AG09309 (cell line): ENCODE measurements around the gene PCCB.
"Not testable (repeated sequence)": the region's sequence is repeated elsewhere in the genome, so short reads cannot be mapped to it uniquely, and the experiment has no call there.

Experiments used
- DNase-seq: peaks from one replicate; pipeline ENCODE4 v3.0.0-alpha.2; 2010; ENCODE audit warnings: low read depth
- H3K4me3 ChIP-seq: 2 replicates; pipeline ENCODE4 v1.5.1; 2011; ENCODE audit warnings: mild to moderate bottlenecking, low read depth, low read length, moderate library complexity; ENCODE audit not compliant: control insufficient read depth
- TF ChIP-seq, protein P1 (sequence below): IDR thresholded peaks from 2 replicates; pipeline ENCODE4 v1.5.1; 2011; ENCODE audit warnings: mild to moderate bottlenecking, low read depth, low read length, inconsistent platforms; ENCODE audit not compliant: insufficient read depth, control insufficient read depth; ENCODE audit errors: missing control alignments

The PCCB gene

DNA sequence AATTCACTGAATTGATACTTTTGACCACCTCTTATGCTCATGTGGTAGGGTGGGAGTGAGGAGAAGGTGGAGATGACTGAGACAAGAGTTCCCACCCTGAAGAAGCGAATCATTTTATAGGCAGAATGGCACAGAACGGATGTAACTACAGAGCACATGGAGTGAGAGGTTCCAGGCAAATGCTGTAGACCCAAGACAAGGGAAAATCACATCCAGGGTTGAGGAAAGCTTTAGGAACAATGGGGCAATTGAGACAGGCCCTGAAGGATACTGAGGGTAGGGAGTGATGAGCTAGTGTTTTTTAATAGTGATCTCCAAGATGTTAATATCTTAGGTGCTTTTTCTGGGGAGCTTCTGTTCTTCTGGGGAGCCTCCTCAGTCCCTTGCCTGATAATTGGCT lies 8.1 kb downstream of the PCCB start:
- H3K4me3 ChIP-seq, result no peak overlapping the region
- TF ChIP-seq, protein P1, sequence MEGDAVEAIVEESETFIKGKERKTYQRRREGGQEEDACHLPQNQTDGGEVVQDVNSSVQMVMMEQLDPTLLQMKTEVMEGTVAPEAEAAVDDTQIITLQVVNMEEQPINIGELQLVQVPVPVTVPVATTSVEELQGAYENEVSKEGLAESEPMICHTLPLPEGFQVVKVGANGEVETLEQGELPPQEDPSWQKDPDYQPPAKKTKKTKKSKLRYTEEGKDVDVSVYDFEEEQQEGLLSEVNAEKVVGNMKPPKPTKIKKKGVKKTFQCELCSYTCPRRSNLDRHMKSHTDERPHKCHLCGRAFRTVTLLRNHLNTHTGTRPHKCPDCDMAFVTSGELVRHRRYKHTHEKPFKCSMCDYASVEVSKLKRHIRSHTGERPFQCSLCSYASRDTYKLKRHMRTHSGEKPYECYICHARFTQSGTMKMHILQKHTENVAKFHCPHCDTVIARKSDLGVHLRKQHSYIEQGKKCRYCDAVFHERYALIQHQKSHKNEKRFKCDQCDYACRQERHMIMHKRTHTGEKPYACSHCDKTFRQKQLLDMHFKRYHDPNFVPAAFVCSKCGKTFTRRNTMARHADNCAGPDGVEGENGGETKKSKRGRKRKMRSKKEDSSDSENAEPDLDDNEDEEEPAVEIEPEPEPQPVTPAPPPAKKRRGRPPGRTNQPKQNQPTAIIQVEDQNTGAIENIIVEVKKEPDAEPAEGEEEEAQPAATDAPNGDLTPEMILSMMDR, result no peak
- no peak for DNase-seq

DNA sequence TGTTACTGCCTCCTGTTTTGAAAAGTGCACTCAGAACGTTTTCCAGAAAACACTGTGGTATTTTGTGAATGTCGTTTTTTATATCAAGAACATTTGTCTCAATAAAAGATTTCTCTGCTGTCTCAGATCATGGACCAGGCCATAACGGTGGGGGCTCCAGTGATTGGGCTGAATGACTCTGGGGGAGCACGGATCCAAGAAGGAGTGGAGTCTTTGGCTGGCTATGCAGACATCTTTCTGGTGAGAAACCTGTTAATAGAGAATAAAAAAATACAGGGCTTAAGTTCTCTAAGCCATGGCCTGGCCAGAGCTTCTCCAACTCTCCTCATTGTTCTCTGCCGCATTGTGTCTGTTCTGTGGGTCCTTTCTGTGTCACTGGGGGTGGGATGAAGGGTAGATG lies 11.7 kb downstream of the PCCB start:
- TF ChIP-seq, protein P1, result no peak
- H3K4me3 ChIP-seq, result no peak overlapping the region
- no peak for DNase-seq

DNA sequence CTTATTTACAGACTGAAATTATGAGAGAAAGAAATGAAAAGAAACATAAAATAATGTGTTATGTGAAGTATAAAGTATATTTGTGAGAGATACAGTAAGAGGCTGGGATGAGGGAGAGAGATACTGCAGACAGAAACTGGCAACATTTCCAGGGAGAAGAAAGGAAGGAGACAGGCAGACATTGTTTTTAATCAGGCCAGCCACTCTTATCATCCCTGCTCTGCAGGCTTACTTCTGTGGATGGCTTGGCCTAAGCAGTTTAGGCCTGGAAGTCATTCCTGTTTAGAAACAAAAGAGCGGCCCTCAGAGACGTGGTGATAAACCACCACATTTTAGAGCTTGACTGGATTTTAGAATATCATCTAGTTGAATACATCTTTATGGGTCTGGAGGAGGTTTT lies 12.4 kb downstream of the PCCB start:
- no peak for DNase-seq
- no peak overlapping the region for H3K4me3 ChIP-seq
- TF ChIP-seq, protein P1, result no peak

DNA sequence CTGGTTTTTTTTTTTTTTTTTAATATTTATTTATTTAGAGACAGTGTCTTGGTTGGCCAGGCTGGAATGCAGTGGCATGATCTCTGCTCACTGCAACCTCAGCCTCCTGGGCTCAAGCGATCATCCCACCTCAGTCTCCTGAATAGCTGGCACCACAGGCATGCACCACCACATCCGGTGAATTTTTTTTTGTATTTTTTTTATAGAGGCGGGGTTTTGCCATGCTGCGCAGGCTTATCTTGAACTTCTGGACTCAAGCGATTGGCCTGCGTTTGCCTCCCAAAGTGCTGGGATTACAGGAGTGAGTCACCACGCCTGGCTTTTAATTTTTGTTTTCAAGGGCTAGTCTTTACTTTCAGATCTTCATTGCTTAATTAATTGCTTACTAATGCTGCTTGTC lies 13.1 kb downstream of the PCCB start:
- DNase-seq, result no peak
- H3K4me3 ChIP-seq, result no peak overlapping the region
- TF ChIP-seq, protein P1, result no peak

DNA sequence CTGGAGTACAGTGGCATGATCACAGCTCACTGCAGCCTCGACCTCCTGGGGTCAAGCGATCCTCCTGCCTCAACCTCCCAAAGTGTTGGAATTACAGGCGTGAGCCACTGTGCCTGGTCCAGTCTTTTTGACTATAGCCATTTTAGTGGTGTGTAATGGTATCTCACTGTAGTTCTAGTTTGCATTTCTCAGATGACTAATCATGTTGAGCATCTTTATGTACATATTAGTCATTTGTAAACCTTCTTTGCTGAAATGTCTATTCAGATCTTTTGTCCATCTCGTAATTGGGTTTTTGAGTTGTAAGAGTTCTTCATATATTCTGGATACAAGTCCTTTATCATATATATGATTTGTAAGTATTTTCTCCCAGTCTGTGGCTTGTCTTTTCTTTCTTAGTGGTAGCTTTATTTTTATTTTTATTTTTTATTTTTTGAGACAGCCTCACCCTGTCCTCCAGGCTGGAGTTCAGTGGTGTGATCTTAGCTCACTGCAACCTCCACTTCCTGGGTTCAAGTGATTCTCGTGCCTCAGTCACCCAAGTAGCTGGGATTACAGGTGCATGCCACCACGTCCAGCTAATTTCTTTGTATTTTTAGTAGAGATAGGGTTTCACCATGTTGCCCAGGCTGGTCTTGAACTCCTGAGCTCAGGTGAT lies 16.5 kb downstream of the PCCB start:
- H3K4me3 ChIP-seq, DNase-seq: not testable (repeated sequence)

DNA sequence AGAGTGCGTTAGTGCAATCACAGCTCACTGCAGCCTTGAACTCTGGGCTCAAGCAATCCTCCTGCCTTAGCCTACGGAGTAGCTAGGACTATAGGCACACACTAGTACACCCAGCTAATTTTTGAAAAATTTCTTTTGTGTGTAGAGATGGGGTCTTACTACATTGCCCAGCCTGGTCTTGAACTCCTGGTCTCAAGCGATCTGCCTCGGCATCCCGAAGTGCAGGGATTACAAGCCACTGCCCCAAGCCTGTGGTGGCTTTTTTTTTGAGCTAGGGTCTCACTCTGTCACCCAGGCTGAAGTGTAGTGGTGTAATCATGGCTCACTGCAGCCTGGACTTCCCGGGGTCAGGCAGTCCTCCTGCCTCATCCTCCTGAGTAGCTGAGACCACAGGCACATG lies 17.1 kb downstream of the PCCB start:
- DNase-seq, result no peak
- TF ChIP-seq, protein P1, result no peak
- no peak overlapping the region for H3K4me3 ChIP-seq

DNA sequence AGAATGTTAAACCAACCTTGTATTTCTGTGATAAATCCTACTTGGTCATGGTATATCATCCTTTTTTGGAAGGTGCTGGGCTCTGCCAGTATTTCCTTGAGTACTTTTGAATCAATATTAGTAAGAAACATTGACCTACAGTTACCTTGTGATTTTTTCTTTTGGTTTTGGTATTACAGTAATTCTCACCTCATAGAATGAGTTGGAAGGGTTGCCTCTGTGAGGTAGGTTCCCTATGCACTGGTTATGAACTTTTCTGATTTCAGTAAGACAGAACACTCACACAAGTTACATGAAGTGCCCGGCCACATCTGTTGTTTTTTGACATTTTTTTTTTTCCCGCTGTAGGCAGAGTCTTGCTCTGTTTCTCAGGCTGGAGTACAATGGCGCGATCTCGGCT lies 20.0 kb downstream of the PCCB start:
- TF ChIP-seq, protein P1, result no peak
- no peak overlapping the region for H3K4me3 ChIP-seq
- no peak for DNase-seq

DNA sequence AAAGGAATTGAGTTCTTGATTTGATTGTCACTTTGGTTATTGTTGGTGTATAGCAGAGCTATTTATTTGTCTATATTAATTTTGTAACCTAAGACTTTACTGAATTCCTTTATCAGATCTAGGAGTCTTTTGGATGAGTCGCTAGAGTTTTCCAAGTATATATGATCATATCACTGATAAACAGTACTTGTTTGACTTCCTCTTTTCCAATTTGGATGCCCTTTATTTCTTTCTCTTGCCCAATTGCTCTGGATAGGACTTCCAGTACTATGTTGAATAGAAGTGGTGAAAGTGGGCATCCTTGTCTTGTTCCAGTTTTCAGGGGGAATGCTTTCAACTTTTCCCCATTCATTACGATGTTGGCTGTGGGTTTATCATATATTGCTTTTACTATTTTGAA lies 21.5 kb downstream of the PCCB start:
- not testable (repeated sequence) for DNase-seq

More for the DNA sequence above, 21.5 kb downstream of the PCCB start:
- not testable (repeated sequence) for H3K4me3 ChIP-seq
